ENCODE measurements around the gene TBX21.

Gene TBX21

GRCh38 chr17:47757386-47757785 lies 24.4 kb downstream of the TBX21 start:
- Histone ChIP-seq H3K23ac (ENCODE audit: low read depth, low read length, poor library complexity) (no peak overlapping the region), H3K4me2 (ENCODE audit: insufficient read depth, low read length, poor library complexity, severe bottlenecking) (no peak overlapping the region), H2BK120ac (ENCODE audit: low read depth, low read length) (no peak overlapping the region), H2AFZ (ENCODE audit: low read length) (no peak overlapping the region), H3K4ac (ENCODE audit: low read length) (no peak overlapping the region), H2BK5ac (ENCODE audit: low read length) (no peak overlapping the region), H3K79me1 (ENCODE audit: low read depth, low read length) (no peaks in the 10 kb centered on the region), H2BK12ac (ENCODE audit: low read length) (no peak overlapping the region), H3K36me3 (replicated peaks in 1 of 2; ENCODE audit: control insufficient read depth in 2 of 2, insufficient read depth in 2 of 2, low read length in 2 of 2) (no peaks in the 10 kb centered on the region), H3K9ac (ENCODE audit: low read depth, low read length, poor library complexity) (no peak overlapping the region), H3K4me3 (ENCODE audit: low read length in 2 of 2) (no peak overlapping the region), H3K9me3 (replicated peaks in 1 of 2; ENCODE audit: control insufficient read depth in 2 of 2, insufficient read depth in 1 of 2, low read depth in 1 of 2, low read length in 2 of 2) (peaks cover 0 to 3% of the 10 kb centered on the region in 2 donors), H3K14ac (ENCODE audit: low read length) (no peak overlapping the region), H2BK15ac (ENCODE audit: low read length) (no peak overlapping the region), H3K27me3 (ENCODE audit: control insufficient read depth in 3 of 3, insufficient read depth in 3 of 3, low read depth in 1 of 3, low read length in 3 of 3) (peaks cover 0 to 28% (median 0%) of the 10 kb centered on the region in 3 experiments), H4K91ac (ENCODE audit: low read depth, low read length, poor library complexity) (no peak overlapping the region), H4K8ac (ENCODE audit: low read depth, low read length) (no peak overlapping the region), H2AK5ac (ENCODE audit: low read depth, low read length) (no peak overlapping the region), H3K4me1 (ENCODE audit: control insufficient read depth in 2 of 2, insufficient read depth in 1 of 2, low read depth in 1 of 2, low read length in 2 of 2) (no peaks in the 10 kb centered on the region), H3K18ac (ENCODE audit: low read length) (no peak overlapping the region), H3K27ac (replicated peaks; ENCODE audit: low read length) (no peak overlapping the region)
- DNase-seq (ENCODE audit: low spot score), result no peak
- WGBS, 2 donors (ENCODE audit: extremely low coverage in 2 of 2, insufficient read length in 2 of 2, insufficient replicate concordance in 1 of 2), result no CpG with 5 or more reads among the region's 1 CpG

GRCh38 chr17:47760409-47761140 lies 27.5 kb downstream of the TBX21 start:
- no peak overlapping the region for H3K4me3 ChIP-seq (ENCODE audit: low read length in 2 of 2)
- no peak overlapping the region for H3K4me2 ChIP-seq (ENCODE audit: insufficient read depth, low read length, poor library complexity, severe bottlenecking)
- no peak overlapping the region for H2AK5ac ChIP-seq (ENCODE audit: low read depth, low read length)
- H3K79me1 ChIP-seq (ENCODE audit: low read depth, low read length), result no peaks in the 10 kb centered on the region
- H2BK15ac ChIP-seq (ENCODE audit: low read length), result no peak overlapping the region
- H2BK5ac ChIP-seq (ENCODE audit: low read length), result no peak overlapping the region
- no peak overlapping the region for H3K9ac ChIP-seq (ENCODE audit: low read depth, low read length, poor library complexity)
- no peaks in the 10 kb centered on the region for H3K36me3 ChIP-seq (replicated peaks in 1 of 2; ENCODE audit: control insufficient read depth in 2 of 2, insufficient read depth in 2 of 2, low read length in 2 of 2)
- no peak overlapping the region for H4K91ac ChIP-seq (ENCODE audit: low read depth, low read length, poor library complexity)
- no peak overlapping the region for H3K4ac ChIP-seq (ENCODE audit: low read length)
- H4K8ac ChIP-seq (ENCODE audit: low read depth, low read length), result no peak overlapping the region
- no peak overlapping the region for H3K18ac ChIP-seq (ENCODE audit: low read length)
- no peak overlapping the region for H2AFZ ChIP-seq (ENCODE audit: low read length)
- no CpG with 5 or more reads among the region's 5 CpGs for WGBS, 2 donors (ENCODE audit: extremely low coverage in 2 of 2, insufficient read length in 2 of 2, insufficient replicate concordance in 1 of 2)
- no peak overlapping the region for H2BK120ac ChIP-seq (ENCODE audit: low read depth, low read length)
- no peaks in the 10 kb centered on the region for H3K4me1 ChIP-seq (ENCODE audit: control insufficient read depth in 2 of 2, insufficient read depth in 1 of 2, low read depth in 1 of 2, low read length in 2 of 2)
- DNase-seq (ENCODE audit: low spot score), result no peak
- peaks cover 0 to 23% (median 0%) of the 10 kb centered on the region in 3 experiments for H3K27me3 ChIP-seq (ENCODE audit: control insufficient read depth in 3 of 3, insufficient read depth in 3 of 3, low read depth in 1 of 3, low read length in 3 of 3)
- no peak overlapping the region for H3K27ac ChIP-seq (replicated peaks; ENCODE audit: low read length)
- no peak overlapping the region for H3K23ac ChIP-seq (ENCODE audit: low read depth, low read length, poor library complexity)
- H3K14ac ChIP-seq (ENCODE audit: low read length), result no peak overlapping the region
- peaks cover 0 to 3% of the 10 kb centered on the region in 2 donors for H3K9me3 ChIP-seq (replicated peaks in 1 of 2; ENCODE audit: control insufficient read depth in 2 of 2, insufficient read depth in 1 of 2, low read depth in 1 of 2, low read length in 2 of 2)
- no peak overlapping the region for H2BK12ac ChIP-seq (ENCODE audit: low read length)

- Histone ChIP-seq H3K18ac (ENCODE audit: low read length) (no peak overlapping the region), H3K4me2 (ENCODE audit: insufficient read depth, low read length, poor library complexity, severe bottlenecking) (no peak overlapping the region), H3K27ac (replicated peaks; ENCODE audit: low read length) (no peak overlapping the region), H3K23ac (ENCODE audit: low read depth, low read length, poor library complexity) (no peak overlapping the region), H3K9ac (ENCODE audit: low read depth, low read length, poor library complexity) (no peak overlapping the region), H3K4me1 (ENCODE audit: control insufficient read depth in 2 of 2, insufficient read depth in 1 of 2, low read depth in 1 of 2, low read length in 2 of 2) (no peaks in the 10 kb centered on the region), H2BK5ac (ENCODE audit: low read length) (no peak overlapping the region), H2BK15ac (ENCODE audit: low read length) (no peak overlapping the region), H3K9me3 (replicated peaks in 1 of 2; ENCODE audit: control insufficient read depth in 2 of 2, insufficient read depth in 1 of 2, low read depth in 1 of 2, low read length in 2 of 2) (no peaks in the 10 kb centered on the region), H4K8ac (ENCODE audit: low read depth, low read length) (no peak overlapping the region), H3K14ac (ENCODE audit: low read length) (no peak overlapping the region), H2BK12ac (ENCODE audit: low read length) (no peak overlapping the region), H3K79me1 (ENCODE audit: low read depth, low read length) (no peaks in the 10 kb centered on the region), H3K36me3 (replicated peaks in 1 of 2; ENCODE audit: control insufficient read depth in 2 of 2, insufficient read depth in 2 of 2, low read length in 2 of 2) (no peaks in the 10 kb centered on the region), H2AFZ (ENCODE audit: low read length) (no peak overlapping the region), H3K27me3 (ENCODE audit: control insufficient read depth in 3 of 3, insufficient read depth in 3 of 3, low read depth in 1 of 3, low read length in 3 of 3) (peaks cover 0 to 8% (median 2%) of the 10 kb centered on the region in 3 experiments), H2BK120ac (ENCODE audit: low read depth, low read length) (no peak overlapping the region), H3K4me3 (ENCODE audit: low read length in 2 of 2) (no peak overlapping the region), H4K91ac (ENCODE audit: low read depth, low read length, poor library complexity) (no peak overlapping the region), H2AK5ac (ENCODE audit: low read depth, low read length) (no peak overlapping the region), H3K4ac (ENCODE audit: low read length) (no peak overlapping the region)
- no CpG with 5 or more reads among the region's 2 CpGs for WGBS, 2 donors (ENCODE audit: extremely low coverage in 2 of 2, insufficient read length in 2 of 2, insufficient replicate concordance in 1 of 2)
- DNase-seq (ENCODE audit: low spot score), result no peak
These were observed 29.7 kb downstream of the TBX21 start for GRCh38 chr17:47762728-47763127.

GRCh38 chr17:47763913-47764582 lies 31.0 kb downstream of the TBX21 start:
- no peak overlapping the region for H3K27ac ChIP-seq (replicated peaks; ENCODE audit: low read length)
- H3K4me1 ChIP-seq (ENCODE audit: control insufficient read depth in 2 of 2, insufficient read depth in 1 of 2, low read depth in 1 of 2, low read length in 2 of 2), result no peaks in the 10 kb centered on the region
- H3K27me3 ChIP-seq (ENCODE audit: control insufficient read depth in 3 of 3, insufficient read depth in 3 of 3, low read depth in 1 of 3, low read length in 3 of 3), result peaks cover 0 to 2% (median under 1%) of the 10 kb centered on the region in 3 experiments
- no peak overlapping the region for H3K4me2 ChIP-seq (ENCODE audit: insufficient read depth, low read length, poor library complexity, severe bottlenecking)
- no peak overlapping the region for H2AFZ ChIP-seq (ENCODE audit: low read length)
- no peaks in the 10 kb centered on the region for H3K9me3 ChIP-seq (replicated peaks in 1 of 2; ENCODE audit: control insufficient read depth in 2 of 2, insufficient read depth in 1 of 2, low read depth in 1 of 2, low read length in 2 of 2)
- H3K79me1 ChIP-seq (ENCODE audit: low read depth, low read length), result no peaks in the 10 kb centered on the region
- no peak overlapping the region for H2BK5ac ChIP-seq (ENCODE audit: low read length)
- no peak overlapping the region for H3K18ac ChIP-seq (ENCODE audit: low read length)
- H2AK5ac ChIP-seq (ENCODE audit: low read depth, low read length), result no peak overlapping the region
- no peak overlapping the region for H3K4me3 ChIP-seq (ENCODE audit: low read length in 2 of 2)
- H2BK15ac ChIP-seq (ENCODE audit: low read length), result no peak overlapping the region
- no CpG with 5 or more reads among the region's 3 CpGs for WGBS, 2 donors (ENCODE audit: extremely low coverage in 2 of 2, insufficient read length in 2 of 2, insufficient replicate concordance in 1 of 2)
- no peak overlapping the region for H4K91ac ChIP-seq (ENCODE audit: low read depth, low read length, poor library complexity)
- no peak overlapping the region for H4K8ac ChIP-seq (ENCODE audit: low read depth, low read length)
- H2BK120ac ChIP-seq (ENCODE audit: low read depth, low read length), result no peak overlapping the region
- DNase-seq (ENCODE audit: low spot score), result no peak
- H3K14ac ChIP-seq (ENCODE audit: low read length), result no peak overlapping the region
- H3K23ac ChIP-seq (ENCODE audit: low read depth, low read length, poor library complexity), result no peak overlapping the region
- no peak overlapping the region for H2BK12ac ChIP-seq (ENCODE audit: low read length)
- no peaks in the 10 kb centered on the region for H3K36me3 ChIP-seq (replicated peaks in 1 of 2; ENCODE audit: control insufficient read depth in 2 of 2, insufficient read depth in 2 of 2, low read length in 2 of 2)
- no peak overlapping the region for H3K9ac ChIP-seq (ENCODE audit: low read depth, low read length, poor library complexity)
- H3K4ac ChIP-seq (ENCODE audit: low read length), result no peak overlapping the region

Measured in neuronal stem cell (in vitro differentiated cells).